Amniotic stem cell (primary cell): ENCODE results near the gene SH3BP1.
"Not testable (repeated sequence)": the region's sequence is repeated elsewhere in the genome, so short reads cannot be mapped to it uniquely, and the experiment has no call there.

Experiments used
- DNase-seq: peaks from one replicate; lab custom pipeline; 2025; lab: John Stamatoyannopoulos, UW

The SH3BP1 gene

DNA sequence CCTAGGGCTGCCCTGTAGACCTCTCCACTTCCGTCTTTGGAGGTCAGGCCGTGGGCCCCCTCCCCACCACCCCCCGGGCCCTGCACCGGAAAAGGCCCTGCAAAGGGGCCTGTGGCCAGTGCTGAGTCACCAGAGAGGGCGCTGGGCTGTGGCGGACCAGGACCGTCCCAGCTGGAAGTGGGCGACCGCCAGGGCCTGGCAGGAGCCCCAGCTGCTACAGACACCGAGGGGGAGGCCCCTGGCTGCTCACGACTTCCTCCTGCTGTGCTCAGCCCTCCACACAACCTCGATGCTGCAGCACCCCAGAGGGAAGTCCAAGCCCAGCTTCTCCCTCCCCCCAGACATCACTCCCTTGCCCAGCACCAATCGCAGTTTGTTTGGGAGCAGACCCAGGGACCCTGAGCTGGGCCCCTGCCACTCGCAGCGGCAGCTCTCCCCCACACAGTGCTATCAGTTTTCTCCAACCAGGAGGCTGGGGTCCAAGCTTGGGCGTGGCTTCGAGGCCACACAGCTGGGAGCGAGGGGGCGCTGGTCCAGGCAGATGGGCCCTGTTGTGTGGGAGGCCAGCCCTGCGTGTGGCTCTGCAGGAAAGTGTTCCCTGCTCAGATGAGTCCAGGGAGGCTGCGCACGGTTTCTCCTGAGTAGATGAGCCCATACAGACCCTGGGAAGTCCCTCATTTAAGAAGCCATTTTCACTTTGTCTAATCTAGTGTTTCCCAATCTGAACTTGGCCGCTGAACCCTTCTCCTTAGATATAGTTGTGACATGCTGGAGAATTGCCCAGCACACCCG is 5.6 kb upstream of the SH3BP1 start:
- peak; percentile 53 for DNase-seq

DNA sequence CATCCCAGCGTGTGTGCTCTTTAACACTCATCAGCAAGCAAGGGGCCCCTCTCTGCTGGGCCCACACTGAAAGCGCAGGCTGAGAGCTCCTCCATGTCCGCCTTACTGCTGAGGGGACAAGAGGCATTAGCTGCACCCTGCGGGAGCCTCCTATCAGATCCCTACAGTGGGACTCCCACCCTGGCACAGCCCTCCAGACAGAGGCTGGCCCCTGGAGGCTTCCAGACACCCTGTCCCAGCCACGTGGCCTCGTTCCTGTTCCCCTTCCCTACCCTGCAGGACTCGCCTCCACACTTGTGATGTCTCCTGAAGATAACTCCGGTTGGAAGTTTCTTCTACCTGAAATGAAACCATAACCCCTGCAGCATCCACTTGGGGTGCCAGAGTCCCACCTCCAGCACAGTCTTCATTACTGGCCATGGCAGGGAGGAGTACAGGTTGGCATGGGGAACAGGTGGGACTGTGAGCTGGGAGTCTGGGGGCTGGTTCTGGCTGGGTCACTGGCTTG is 5.0 kb upstream of the SH3BP1 start:
- DNase-seq: no peak

GRCh38 chr22:37635157-37635556 is 4.3 kb upstream of the SH3BP1 start:
- no peak for DNase-seq

- no peak for DNase-seq
Measured at GRCh38 chr22:37636186-37636948, 3.1 kb upstream of the SH3BP1 start.

DNA sequence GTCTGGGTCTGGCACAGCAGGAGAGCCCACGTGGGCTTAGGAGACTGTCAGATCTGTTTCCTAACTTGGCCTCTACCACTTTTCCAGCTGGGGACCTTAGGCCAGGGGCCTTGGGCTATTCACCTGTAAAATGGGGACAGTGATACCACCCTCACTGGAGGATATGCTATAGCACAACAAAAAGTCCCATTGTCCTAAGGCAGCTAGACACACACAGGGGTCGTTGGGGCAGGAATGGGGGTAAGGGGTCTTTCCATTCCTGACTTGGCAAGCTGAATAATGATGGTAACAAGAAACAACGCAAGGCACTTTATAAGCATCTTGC is 2.6 kb upstream of the SH3BP1 start:
- no peak for DNase-seq

DNA sequence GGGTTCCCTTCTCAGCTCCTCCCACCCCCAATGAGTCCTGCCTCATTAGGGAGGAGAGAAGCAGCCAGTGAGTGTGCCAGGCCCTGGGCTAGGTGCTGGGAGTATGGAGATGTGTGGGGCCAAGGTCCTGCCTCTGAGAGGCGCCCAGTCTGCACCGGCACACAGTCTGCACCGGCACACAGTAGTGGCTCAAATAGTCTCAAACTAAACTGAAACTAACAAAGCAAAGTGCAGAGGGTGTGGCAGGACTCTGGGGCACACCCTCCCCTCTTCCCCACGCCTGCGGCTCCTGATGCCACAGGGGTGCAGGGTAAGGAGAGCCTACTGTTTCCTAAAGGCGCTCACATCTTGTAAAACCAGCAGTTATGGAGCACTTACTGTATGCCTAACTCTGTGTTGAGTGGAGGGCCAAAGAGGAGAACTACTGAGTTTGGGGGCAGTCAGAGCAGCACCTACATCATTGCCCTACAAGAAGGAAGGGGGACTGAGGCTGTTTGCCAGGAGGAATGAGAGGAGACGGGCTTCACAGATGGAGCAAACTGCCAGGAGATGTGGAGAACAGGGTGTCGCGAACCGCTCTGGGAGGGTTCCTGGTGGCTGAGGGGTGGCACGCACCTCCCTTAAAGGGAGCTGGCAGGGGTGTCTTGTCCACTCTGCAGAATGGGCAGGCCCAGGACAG is 939 bp upstream of the SH3BP1 start:
- DNase-seq: no peak

GRCh38 chr22:37639771-37640590 is 512 bp downstream of the SH3BP1 start:
- no peak for DNase-seq

DNA sequence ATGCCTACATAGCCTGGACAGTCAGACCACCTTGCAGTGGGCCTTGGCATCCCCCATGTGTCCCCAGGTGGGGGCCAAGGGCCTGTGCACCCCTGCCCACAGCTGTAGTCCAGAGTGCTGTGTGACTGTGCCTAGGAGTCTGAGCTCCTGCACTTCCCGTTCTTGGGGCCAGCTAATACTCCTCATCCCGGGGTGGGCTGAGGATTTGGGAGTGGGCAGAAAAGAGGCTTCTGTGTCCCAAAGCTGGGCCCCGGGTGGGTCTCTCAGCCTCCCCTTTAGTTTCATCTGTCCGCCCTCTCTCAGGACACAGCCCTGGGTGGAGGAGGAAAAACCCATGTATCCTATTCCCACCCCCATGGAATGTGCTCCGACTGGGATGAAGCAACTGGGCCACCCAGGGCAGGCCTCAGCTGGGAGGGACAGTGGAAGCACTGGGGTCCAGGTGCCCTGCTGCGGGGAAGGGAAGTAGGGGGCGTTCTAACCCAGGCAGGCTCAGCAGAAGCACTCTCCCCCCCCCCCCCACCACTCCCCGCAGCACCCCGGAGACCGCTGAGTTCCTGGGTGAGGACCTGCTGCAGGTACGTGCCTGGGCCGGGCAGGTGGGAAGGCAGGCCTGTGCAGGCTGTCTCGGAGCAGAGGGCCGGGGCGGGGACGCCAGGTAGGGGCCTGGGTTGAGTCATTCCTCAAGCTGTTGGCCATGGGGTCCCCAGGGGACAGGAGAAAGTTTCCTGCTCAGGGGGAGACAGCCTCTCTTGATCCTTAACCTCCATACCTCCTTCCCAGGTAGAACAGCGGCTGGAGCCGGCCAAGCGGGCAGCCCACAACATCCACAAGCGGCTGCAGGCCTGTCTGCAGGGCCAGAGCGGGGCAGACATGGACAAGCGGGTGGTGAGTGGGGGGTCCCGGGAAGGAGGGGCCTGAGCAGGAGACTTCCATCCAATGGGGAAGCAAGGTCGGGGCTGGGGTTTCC is 1.4 kb downstream of the SH3BP1 start:
- no peak for DNase-seq

DNA sequence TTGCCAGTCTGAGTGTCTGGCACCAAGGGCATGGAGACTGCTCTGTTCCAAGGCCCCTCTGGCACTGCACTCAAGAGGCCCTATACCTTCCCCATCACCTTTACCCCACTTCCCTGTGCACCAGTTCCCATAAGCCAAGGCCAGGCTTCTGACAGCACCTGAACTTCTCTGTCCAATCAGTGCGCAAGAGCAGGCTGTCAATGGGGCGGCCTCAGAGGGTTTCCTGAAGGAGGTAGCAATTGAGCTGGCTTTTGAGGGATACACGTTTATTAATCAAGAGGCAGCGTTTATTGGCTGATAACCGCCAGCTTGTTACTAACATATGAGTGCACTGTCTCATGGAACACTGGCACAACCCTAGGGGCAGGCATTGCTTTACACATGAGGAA is 2.1 kb downstream of the SH3BP1 start:
- DNase-seq: no peak

- DNase-seq: peak; percentile 15
Measured at GRCh38 chr22:37643225-37643847, 3.9 kb downstream of the SH3BP1 start.

DNA sequence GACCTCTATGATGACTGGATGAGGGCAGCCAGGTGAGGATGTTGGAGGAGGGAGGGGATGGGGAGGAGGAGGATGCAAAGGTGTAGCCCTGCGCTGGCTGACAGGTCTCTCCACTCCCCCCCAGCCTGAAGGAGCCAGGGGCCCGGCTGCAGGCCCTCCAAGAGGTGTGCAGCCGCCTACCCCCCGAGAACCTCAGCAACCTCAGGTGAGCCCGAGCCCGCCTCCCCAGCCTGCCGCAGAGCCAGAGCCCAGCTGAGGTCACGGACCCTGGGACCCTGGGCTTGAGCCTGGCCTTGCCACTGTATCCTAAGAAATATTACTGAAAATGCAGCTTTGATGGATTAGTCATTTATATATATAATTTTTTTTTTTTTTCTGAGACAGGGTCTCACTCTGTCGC is 7.8 kb downstream of the SH3BP1 start:
- DNase-seq: no peak

- no peak for DNase-seq
Measured at GRCh38 chr22:37647928-37648327, 8.5 kb downstream of the SH3BP1 start.

DNA sequence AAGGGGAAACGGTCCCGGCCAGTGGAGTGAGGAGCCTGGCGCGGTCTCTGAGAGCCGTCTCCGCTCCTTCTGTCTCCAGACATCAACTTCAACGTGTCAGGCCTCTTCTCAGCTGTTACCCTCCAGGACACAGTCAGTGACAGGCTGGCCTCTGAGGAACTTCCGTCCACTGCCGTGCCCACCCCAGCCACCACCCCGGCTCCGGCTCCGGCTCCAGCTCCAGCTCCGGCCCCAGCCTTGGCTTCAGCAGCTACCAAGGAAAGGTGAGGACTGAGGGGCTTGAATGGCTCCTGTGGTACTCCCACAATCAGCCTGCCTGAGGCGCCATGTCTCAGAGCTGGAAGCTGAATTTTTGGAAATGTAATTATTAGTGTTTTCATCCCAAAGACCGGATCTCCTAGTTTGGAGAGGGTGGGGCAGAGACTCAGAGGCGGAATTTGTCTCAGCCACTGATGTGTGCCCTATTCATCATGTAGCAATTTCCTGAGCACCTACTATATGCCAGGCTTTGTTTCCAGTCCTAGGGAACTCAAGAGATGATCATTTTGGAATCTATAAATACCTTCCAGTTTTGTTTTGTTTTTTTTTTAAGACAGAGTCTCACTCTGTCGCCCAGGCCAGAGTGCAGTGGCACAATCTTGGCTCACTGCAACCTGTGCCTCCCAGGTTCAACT is 11.1 kb downstream of the SH3BP1 start:
- no peak for DNase-seq

GRCh38 chr22:37654563-37655251 is 15.2 kb downstream of the SH3BP1 start:
- DNase-seq: no peak

- no peak for DNase-seq
Measured at GRCh38 chr22:37655252-37655563, 15.7 kb downstream of the SH3BP1 start.

GRCh38 chr22:37656583-37656982 is 17.1 kb downstream of the SH3BP1 start:
- not testable (repeated sequence) for DNase-seq

DNA sequence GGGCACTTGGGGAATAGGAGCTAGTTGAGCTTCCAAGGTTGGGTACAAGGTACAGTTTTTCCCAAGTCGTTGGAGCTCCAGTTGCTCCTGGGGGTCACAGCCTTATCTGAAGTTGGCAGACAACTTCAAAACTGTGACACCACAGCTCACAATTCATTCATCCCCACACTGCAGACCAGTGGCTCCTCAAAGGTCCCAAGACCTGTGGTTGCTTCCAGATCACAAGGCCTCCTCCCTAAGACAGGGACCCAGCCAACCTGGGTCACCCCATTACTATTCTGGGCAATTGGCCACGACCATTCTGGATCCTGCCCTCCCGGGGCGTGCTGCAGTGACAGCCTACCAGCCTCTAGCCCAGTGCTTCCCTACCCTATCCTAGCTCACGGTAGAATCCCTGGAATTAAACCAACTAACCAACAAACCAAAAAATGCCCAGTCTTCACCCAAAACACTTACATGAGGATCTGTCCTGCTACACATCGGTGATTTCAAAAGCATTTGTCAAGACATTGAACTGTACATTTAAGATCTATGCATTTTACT is 18.2 kb downstream of the SH3BP1 start:
- no peak for DNase-seq

DNA sequence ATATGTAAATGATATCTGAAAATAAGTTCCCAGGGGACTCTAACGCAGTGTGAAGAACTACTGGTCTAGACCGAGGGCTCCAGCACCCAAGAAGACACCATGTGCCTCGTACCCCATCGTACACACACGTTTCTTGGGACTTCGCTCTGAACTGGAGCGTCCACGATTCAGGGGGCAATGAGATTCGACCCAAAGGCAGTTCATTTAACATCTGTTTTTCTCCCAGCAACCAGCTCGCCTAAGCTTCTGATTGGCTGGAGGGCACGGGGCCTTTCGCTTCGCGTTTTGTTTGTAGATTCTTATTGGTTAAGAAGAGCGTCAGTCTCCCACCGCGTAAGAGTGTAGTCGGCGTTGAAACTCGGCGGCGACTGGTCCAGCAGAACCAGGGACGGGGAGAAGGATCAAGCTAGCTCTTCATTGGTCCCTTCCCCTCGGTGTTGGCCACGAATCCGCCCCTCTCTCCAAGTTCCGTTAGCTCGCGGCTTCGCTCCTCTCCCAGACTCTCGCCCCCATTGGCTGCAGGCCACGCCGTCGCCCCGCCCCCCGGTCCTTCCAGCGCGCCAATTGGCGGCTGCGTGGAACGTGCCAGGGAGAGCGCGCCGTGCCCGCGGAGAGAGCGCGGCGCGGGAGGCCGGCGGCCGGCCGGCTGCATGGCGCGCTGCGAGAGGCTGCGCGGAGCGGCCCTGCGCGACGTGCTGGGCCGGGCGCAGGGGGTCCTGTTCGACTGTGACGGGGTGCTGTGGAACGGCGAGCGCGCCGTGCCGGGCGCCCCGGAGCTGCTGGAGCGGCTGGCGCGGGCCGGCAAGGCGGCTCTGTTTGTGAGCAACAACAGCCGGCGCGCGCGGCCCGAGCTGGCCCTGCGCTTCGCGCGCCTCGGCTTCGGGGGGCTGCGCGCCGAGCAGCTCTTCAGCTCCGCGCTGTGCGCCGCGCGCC is 18.9 kb downstream of the SH3BP1 start, which contains the start of gene PDXP:
Gene PDXP (plus strand): TSS at position 591 of the 933 bp plus-strand sequence. CDS start 60 bp downstream, at position 651.
- peak; percentile 99 for DNase-seq
